Immature natural killer cell (primary cell): ENCODE data around the gene RBM47. TPM values are rescaled to one million over a fixed set of nuclear protein-coding genes. Genes with fewer than 3 reads are reported as not detected.
"Not testable (repeated sequence)": the region's sequence is repeated elsewhere in the genome, so short reads cannot be mapped to it uniquely, and the experiment has no call there.

Experiments
- DNase-seq, 3 donors: peaks; one replicate each; pipeline ENCODE4 v3.0.0; 2022; ENCODE audit warnings: mixed read lengths in 1 of 3
- H3K27ac Mint-ChIP-seq, 6 donors: one replicate each; pipeline ENCODE4 v1.8.0; 2020; ENCODE audit warnings: mixed read lengths in 6 of 6, mild to moderate bottlenecking in 5 of 6, inconsistent platforms in 4 of 6, moderate library complexity in 3 of 6
- H3K27me3 Mint-ChIP-seq, 3 donors: one replicate each; pipeline ENCODE4 v1.8.0; 2020 to 2021; ENCODE audit warnings: low read depth in 3 of 3, mild to moderate bottlenecking in 3 of 3, mixed read lengths in 3 of 3, moderate library complexity in 3 of 3, inconsistent platforms in 1 of 3
- H3K36me3 Mint-ChIP-seq, 3 donors: one replicate each; pipeline ENCODE4 v1.8.0; 2020; ENCODE audit warnings: mixed read lengths in 3 of 3, inconsistent platforms in 2 of 3, mild to moderate bottlenecking in 2 of 3
- H3K4me1 Mint-ChIP-seq, 2 donors: one replicate each; pipeline ENCODE4 v1.8.0; 2020; ENCODE audit warnings: inconsistent platforms in 2 of 2, mild to moderate bottlenecking in 2 of 2, mixed read lengths in 2 of 2, moderate library complexity in 1 of 2
- H3K4me3 Mint-ChIP-seq, 5 donors: one replicate each; pipeline ENCODE4 v1.8.0; 2020; ENCODE audit warnings: mild to moderate bottlenecking in 5 of 5, mixed read lengths in 5 of 5, inconsistent platforms in 3 of 5, moderate library complexity in 3 of 5
- H3K9me3 Mint-ChIP-seq, 6 donors: one replicate each; pipeline ENCODE4 v1.8.0; 2020; ENCODE audit warnings: mild to moderate bottlenecking in 6 of 6, mixed read lengths in 6 of 6, inconsistent platforms in 4 of 6, moderate library complexity in 3 of 6
- polyA plus RNA-seq, 3 donors: library from polyadenylated mRNA; unstranded; fragments of 300-500 nt; fragmentation: Illumina TruSeq; gene quantifications; one replicate each; pipeline ENCODE4 v1.2.3, GENCODE V29; 2021

The RBM47 gene
- polyA plus RNA-seq, 3 donors from 2014 or later: 0.24 to 1.9 (median 0.49) TPM

DNA sequence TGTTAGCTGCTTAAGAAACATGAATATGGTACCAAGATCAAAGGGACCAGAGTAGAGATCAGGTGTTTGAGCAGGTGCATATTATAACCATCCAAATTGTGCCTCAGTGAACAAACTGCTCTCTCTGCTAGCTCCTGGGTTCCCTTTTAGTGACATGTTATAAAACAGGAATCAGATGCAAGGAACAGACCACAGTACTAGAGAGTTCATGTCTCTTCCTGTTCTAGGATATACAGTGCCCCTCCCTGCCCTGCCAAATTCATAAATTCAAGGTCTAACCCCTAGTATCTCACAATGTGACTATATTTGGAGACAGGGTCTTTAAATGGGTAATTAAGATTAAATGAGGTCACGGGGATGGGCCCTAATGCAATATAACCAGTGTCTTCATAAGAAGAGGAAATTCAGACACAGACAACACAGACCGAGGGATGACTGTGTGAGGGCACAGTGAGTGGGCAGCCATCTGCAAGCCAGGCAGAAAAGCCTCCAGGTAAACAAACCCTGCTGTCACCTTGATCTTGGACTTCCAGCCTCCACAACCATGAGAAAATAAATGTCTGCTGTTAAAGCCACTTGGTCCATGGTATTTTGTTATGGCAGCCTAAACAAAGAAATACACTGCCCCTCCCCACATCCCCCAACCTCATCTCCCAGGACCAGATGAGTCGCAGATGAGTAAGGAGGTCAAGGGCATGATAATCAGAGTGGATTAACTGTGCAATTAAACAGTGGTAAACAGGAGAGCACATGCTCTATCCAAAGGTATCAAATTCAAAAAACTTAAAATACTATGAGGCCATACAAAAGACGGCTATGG, 82.5 kb downstream of the RBM47 start:
- H3K27me3 Mint-ChIP-seq: peaks cover 0 to 2% (median 2%) of the 10 kb centered on the region in 3 donors
- no peak overlapping the region for H3K27ac Mint-ChIP-seq
- DNase-seq: no peak
- H3K4me1 Mint-ChIP-seq: peaks cover 12 to 18% of the 10 kb centered on the region in 2 donors
- no peak overlapping the region for H3K4me3 Mint-ChIP-seq
- no peaks in the 10 kb centered on the region for H3K36me3 Mint-ChIP-seq
- H3K9me3 Mint-ChIP-seq: no peaks in the 10 kb centered on the region

DNA sequence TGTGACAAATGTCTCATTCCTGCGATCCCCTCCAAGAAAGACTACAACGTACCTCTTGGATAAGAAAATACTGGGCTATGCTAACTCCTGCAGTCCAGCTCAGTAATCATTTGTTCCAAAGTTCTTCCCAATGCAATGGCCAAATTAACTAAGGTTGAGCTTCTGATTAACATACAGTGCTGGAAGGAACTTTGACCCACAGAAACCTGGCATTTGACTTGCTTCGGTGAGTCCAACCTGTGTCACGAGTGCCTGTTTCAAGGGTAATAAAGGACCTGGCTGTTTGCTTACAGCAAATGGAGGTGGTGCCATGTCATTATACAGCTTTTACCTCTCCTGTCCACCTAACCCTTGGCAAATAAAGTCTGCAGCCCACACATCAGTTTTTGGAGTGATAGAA, 83.2 kb downstream of the RBM47 start:
- Mint-ChIP-seq H3K9me3 (no peaks in the 10 kb centered on the region), H3K4me1 (peaks cover 12 to 17% of the 10 kb centered on the region in 2 donors), H3K36me3 (no peaks in the 10 kb centered on the region), H3K4me3 (no peak overlapping the region), H3K27me3 (peaks cover 0 to 6% (median 2%) of the 10 kb centered on the region in 3 donors), H3K27ac (no peak overlapping the region)
- no peak for DNase-seq

DNA sequence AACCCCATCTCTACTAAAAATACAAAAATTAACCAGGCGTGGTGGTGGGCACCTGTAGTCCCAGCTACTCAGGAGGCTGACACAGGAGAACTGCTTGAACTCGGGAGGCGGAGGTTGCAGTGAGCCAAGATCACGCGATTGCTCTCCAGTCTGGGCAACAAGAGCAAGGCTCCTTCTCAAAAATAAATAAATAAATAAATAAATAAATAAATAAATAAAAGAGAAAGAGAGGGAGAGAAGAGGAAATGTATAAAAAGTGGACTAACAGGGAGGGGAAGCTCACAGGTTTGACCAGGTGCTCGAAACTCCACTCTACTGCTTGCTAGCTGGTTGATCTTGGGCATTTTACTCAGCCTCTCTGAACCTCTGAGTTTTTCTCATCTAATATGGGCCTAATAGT, 84.2 kb downstream of the RBM47 start:
- H3K27ac Mint-ChIP-seq, H3K27me3 Mint-ChIP-seq, H3K9me3 Mint-ChIP-seq, DNase-seq, H3K36me3 Mint-ChIP-seq, H3K4me3 Mint-ChIP-seq, H3K4me1 Mint-ChIP-seq: not testable (repeated sequence)

DNA sequence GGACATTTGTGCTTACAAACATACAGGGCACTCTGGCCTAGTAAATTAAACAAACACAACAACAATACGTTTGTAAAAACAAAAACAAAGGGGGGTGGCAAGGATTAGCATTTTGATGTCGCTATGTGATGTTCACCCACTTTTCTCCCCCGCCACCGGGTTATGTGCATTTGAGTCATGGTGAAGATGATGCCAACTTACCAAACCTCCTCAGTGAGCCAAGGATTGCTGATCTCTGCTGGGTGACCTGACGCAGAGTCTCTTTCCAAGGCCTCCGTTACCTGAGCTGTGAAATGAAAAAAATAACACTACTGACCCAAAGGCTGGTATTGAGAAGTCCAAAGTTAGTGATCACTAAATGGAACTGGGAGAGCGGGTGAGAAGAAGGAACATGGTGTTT, 85.4 kb downstream of the RBM47 start:
- no peaks in the 10 kb centered on the region for H3K4me1 Mint-ChIP-seq
- no peak for DNase-seq
- H3K36me3 Mint-ChIP-seq: no peaks in the 10 kb centered on the region
- no peak overlapping the region for H3K27ac Mint-ChIP-seq
- no peak overlapping the region for H3K4me3 Mint-ChIP-seq
- H3K27me3 Mint-ChIP-seq: peaks cover 0 to 6% (median 0%) of the 10 kb centered on the region in 3 donors
- H3K9me3 Mint-ChIP-seq: no peaks in the 10 kb centered on the region

DNA sequence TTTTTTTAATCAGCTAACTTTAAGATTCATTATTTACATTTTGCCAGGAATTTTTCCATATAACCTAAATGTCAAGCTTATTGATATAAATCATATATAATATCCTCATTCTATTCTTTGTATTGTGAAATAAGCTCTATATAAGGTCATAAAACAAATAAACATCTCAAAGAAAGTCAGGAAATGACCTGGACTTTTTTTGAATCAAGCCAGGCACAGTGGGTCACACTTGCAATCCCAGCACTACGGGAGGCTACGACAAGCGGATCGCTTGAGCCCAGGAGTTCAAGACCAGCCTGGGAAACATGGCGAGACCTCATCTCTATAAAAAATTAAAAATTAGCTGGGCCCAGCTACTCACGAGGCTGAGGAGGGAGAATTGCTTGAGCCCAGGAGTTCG, 88.9 kb downstream of the RBM47 start:
- no peak for DNase-seq
- peaks cover 1 to 4% (median 2%) of the 10 kb centered on the region in 3 donors for H3K27me3 Mint-ChIP-seq
- no peaks in the 10 kb centered on the region for H3K36me3 Mint-ChIP-seq
- no peaks in the 10 kb centered on the region for H3K9me3 Mint-ChIP-seq
- H3K4me1 Mint-ChIP-seq: no peaks in the 10 kb centered on the region
- no peak overlapping the region for H3K4me3 Mint-ChIP-seq
- no peak overlapping the region for H3K27ac Mint-ChIP-seq

DNA sequence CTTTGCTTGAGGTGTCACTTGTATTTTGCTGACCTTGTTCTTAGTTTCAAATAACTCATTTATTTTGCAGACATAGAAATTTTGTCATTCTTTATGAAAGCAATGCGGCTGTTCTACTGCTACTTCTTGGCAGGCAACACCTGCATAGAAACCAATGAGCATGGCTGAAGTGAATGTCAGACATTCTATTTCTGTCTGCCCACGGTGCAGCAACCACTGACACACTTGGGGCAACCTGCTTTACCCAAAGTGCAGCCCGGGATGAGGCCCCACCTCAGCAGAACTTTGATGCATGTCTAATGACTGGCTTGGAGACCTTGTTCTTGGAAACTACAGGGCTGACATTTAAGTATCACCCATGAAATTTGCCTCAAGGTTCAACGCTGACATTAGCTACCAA, 93.6 kb downstream of the RBM47 start:
- peaks cover 0 to 2% (median 1%) of the 10 kb centered on the region in 3 donors for H3K27me3 Mint-ChIP-seq
- no peaks in the 10 kb centered on the region for H3K36me3 Mint-ChIP-seq
- DNase-seq: no peak
- no peak overlapping the region for H3K27ac Mint-ChIP-seq
- H3K4me3 Mint-ChIP-seq: no peak overlapping the region
- H3K9me3 Mint-ChIP-seq: no peaks in the 10 kb centered on the region
- H3K4me1 Mint-ChIP-seq: no peaks in the 10 kb centered on the region

DNA sequence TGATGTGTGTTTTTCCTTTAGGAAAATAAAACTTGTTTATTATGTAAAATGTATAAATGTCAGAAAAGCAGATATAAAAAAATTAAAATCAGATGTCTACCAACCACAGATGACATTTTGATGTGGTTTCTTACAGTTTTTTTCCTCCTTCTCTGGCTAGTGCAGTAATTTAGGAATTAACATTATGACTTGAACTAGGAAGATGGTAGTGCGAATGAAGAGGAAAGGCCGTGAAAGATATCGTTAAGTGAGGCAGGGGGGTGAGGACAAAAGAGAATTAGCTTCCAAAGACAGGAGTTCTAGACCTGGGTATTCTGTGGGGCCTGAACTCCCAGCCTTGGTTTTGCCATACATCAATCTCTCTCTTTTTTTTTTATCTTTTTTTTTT, 98.0 kb downstream of the RBM47 start:
- H3K27ac Mint-ChIP-seq: no peak overlapping the region
- no peak for DNase-seq
- no peak overlapping the region for H3K4me3 Mint-ChIP-seq
- no peaks in the 10 kb centered on the region for H3K36me3 Mint-ChIP-seq
- no peaks in the 10 kb centered on the region for H3K4me1 Mint-ChIP-seq
- no peaks in the 10 kb centered on the region for H3K9me3 Mint-ChIP-seq
- peaks cover 0 to under 1% (median 0%) of the 10 kb centered on the region in 3 donors for H3K27me3 Mint-ChIP-seq

DNA sequence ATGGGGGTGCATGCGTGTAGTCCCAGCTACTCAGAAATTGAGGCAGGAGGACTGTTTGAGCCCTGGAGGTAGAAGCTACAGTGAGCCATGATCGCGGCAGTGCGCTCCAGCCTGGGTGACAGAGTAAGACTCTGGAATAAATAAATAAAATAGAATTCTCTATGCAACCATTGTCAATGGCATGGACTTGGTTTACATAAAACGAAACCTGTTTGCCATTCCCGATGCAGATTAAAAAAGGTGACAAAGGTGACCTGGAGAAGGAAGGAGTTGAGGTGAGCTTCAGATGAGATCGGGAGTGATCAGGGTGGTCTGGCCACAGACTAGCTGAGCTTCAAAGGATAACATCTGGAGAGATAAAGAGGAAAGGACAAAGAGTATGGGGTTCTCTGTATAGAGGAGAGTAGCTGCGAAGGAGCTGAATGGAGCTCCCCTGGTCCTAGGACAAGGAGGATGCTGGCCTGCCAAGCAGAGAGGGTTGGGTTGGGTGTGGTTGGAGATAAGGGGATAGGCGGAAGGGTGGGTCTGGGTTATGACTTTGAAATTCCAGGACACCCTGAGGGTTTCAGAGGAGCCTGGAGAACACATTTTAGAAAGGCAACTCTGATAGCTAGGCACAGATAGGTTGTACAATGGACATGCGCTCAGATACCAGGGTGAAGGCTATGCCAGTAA, 98.6 kb downstream of the RBM47 start:
- no peaks in the 10 kb centered on the region for H3K9me3 Mint-ChIP-seq
- DNase-seq: no peak
- no peaks in the 10 kb centered on the region for H3K36me3 Mint-ChIP-seq
- H3K4me3 Mint-ChIP-seq: no peak overlapping the region
- no peaks in the 10 kb centered on the region for H3K27me3 Mint-ChIP-seq
- H3K4me1 Mint-ChIP-seq: no peaks in the 10 kb centered on the region
- H3K27ac Mint-ChIP-seq: no peak overlapping the region

DNA sequence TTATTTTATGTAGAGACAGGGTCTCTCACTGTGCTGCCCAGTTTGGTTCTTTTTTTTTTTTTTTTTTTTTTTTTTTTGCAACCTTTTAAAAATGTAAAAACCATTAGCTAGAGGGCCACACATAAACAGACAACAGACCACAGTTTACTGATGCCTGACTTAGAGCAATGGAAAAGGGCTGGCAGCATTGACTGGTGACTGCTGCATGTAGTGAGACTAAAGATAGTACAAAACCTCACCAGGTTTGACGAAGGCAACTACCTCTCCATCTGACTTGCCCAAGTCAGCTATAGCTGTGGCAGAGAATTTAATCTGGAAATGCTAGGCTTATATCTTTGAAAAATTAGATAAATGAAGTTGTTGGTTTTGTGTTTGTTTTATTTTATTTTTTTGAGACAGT, 102.9 kb downstream of the RBM47 start:
- Mint-ChIP-seq H3K36me3 (no peaks in the 10 kb centered on the region), H3K4me3 (no peak overlapping the region)

DNA sequence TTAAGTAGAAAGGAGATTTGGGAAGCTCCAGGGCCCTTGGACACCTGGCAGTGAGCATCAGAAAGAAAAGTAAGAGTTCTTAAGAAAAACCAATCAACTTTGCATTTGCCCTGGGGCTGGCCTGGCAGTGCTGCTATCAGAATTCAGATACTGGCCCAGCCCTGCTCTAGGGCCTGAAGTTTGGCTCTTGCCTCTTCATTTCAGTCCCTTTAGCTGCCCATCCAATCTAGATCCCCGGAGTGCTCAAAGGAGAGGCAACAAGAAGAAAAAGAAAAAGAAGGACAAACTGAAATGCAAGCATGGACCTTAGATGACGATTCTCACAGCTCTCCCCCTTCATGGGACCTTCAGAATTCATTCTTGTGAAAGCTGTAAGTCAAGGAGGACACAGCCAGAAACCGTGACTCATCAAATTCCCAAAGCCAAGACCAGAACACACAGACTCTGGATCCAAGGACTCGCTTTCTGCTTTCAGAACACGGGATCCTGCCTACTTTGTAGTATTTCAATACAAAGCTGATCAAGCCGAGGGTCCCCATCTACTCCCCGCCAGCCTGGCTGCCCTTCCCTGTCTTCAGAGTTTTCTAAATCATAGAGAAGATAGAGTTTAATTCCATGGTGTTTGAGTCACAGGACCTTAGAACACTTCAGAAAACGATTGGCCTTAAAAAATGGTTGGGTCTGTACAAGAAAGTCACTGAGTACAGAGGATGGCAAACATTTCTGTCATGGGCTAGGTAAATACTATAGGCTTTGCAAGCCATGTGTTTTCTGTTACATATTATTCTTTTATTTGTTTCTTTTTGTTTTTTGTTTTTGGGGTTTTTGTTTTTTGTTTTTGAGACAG, 103.7 kb downstream of the RBM47 start:
- Mint-ChIP-seq H3K4me1 (no peaks in the 10 kb centered on the region), H3K27me3 (peaks cover 0 to 4% (median 0%) of the 10 kb centered on the region in 3 donors), H3K4me3 (no peak overlapping the region), H3K27ac (no peak overlapping the region), H3K9me3 (no peaks in the 10 kb centered on the region), H3K36me3 (no peaks in the 10 kb centered on the region)
- no peak for DNase-seq

More for the DNA sequence above, 102.9 kb downstream of the RBM47 start:
- no peak for DNase-seq
- H3K27me3 Mint-ChIP-seq: peaks cover 0 to 4% (median 0%) of the 10 kb centered on the region in 3 donors
- no peaks in the 10 kb centered on the region for H3K4me1 Mint-ChIP-seq
- H3K9me3 Mint-ChIP-seq: no peaks in the 10 kb centered on the region
- H3K27ac Mint-ChIP-seq: no peak overlapping the region

DNA sequence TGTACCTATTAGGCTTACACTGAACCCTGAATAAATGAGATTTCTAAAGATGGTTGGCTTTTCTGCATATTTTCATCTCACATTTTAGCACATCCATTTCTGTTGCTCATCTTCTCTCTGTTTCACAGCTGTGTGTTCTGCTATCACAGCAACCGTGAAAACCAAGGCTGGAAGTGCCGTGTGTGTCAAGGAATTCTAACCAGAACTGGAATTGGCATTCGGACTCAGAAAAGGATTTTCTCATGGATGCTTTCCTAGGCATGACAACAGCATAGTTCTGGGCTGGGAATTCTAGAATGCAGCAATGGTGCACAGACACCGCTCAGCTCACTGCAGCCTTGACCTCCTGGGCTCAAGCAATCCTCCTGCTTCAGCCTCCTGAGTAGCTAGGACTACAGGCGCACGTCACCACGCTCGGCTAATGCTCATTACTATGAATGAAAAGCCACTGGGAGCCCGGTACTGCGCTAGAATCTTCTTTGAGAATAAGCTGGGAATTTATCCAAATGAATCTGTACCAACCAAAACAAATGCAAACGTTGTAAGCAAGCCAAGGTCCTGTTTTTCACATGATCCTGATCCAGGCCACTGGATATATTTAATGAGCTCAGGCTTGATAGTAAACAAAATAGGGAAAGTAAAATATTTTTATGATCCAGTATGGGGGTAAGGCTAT, 105.2 kb downstream of the RBM47 start:
- Mint-ChIP-seq H3K4me3 (no peak overlapping the region), H3K36me3 (no peaks in the 10 kb centered on the region), H3K4me1 (no peaks in the 10 kb centered on the region), H3K9me3 (peaks cover 0 to 1% (median 0%) of the 10 kb centered on the region in 6 donors), H3K27ac (no peak overlapping the region), H3K27me3 (peaks cover 0 to 4% (median 0%) of the 10 kb centered on the region in 3 donors)
- no peak for DNase-seq

DNA sequence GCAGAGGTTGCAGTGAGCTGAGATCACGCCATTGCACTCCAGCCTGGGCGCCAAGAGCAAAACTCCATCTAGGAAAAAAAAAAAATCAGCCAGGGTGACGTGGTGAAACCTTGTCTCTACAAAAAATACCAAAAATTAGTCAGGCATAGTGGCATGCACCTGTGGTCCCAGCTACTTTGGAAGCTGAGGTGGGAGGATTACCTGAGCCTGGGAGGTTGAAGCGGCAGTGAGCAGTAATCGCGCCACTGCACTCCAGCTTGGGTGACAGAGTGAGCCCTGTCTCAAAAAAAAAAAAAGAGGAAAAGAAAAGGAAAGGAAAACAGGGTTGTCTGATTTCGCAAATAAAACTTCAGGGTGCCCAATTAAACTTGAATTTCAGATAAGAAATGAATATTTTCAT, 106.1 kb downstream of the RBM47 start:
- Mint-ChIP-seq H3K4me1 (no peaks in the 10 kb centered on the region), H3K27me3 (peaks cover 0 to 4% (median 0%) of the 10 kb centered on the region in 3 donors), H3K36me3 (no peaks in the 10 kb centered on the region), H3K27ac (no peak overlapping the region), H3K4me3 (no peak overlapping the region), H3K9me3 (peaks cover 0 to 1% (median 0%) of the 10 kb centered on the region in 6 donors)
- DNase-seq: no peak

DNA sequence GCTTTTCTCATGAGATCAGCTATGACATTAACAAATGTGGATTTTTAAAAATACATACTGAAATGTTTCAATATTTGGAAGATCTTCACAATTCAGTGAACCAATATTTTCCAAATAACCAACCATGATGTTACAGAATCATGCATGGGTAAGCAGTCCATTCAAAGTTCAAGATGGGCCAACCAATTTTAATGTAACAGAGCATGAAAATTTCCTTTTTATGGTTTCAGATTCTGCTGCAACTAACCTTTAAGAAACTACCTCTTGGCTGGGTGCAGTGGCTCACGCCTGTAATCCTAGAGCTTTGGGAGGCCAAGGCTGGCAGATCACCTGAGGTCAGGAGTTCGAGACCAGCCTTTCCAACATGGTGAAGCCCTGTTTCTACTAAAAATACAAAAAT, 107.7 kb downstream of the RBM47 start:
- Mint-ChIP-seq H3K4me1 (no peaks in the 10 kb centered on the region), H3K27ac (no peak overlapping the region), H3K4me3 (no peak overlapping the region), H3K9me3 (peaks cover 0 to 1% (median 0%) of the 10 kb centered on the region in 6 donors), H3K27me3 (peaks cover 0 to 4% (median 0%) of the 10 kb centered on the region in 3 donors), H3K36me3 (no peaks in the 10 kb centered on the region)
- no peak for DNase-seq
